Kidney (tissue), 14 donors: ENCODE measurements around the gene GOLT1A. TPM values are rescaled to one million over a fixed set of nuclear protein-coding genes. Genes with fewer than 3 reads are reported as not detected.

Experiments used
- DNase-seq, 5 donors: peaks; one replicate each; pipeline ENCODE4 v3.0.0-alpha.2; 2013 to 2020
- FAIRE-seq: peaks from 2 replicates; lab custom pipeline; 2012; peaks lifted over from hg19 to GRCh38; lab: Jason Lieb, UNC
- H3K27ac ChIP-seq, 2 donors: one replicate each; pipeline ENCODE4 v1.7.0; 2013; ENCODE audit warnings: low read depth in 2 of 2, low read length in 2 of 2, inconsistent platforms in 1 of 2
- H3K27me3 ChIP-seq: one replicate; pipeline ENCODE4 v1.7.1; 2013; ENCODE audit warnings: low read length, inconsistent platforms; ENCODE audit not compliant: control insufficient read depth, insufficient read depth
- H3K36me3 ChIP-seq, 3 donors: one replicate each; pipeline versions ENCODE4 v1.7.0 to v1.7.1; 2013; ENCODE audit warnings: low read length in 3 of 3, control low read depth in 1 of 3, inconsistent platforms in 1 of 3; ENCODE audit not compliant: insufficient read depth in 3 of 3, control insufficient read depth in 2 of 3
- H3K4me1 ChIP-seq, 3 donors: one replicate each; pipeline versions ENCODE4 v1.7.0 to v1.7.1; 2013; ENCODE audit warnings: low read length in 3 of 3, inconsistent platforms in 1 of 3, low read depth in 1 of 3; ENCODE audit not compliant: control insufficient read depth in 2 of 3, insufficient read depth in 2 of 3
- H3K4me3 ChIP-seq, 3 donors: one replicate each; pipeline versions ENCODE4 v1.7.0 to v1.8.1; 2013; ENCODE audit warnings: low read length in 3 of 3, control low read depth in 1 of 3, inconsistent platforms in 1 of 3
- H3K9ac ChIP-seq, 3 donors: one replicate each; pipeline versions ENCODE4 v1.7.0 to v1.7.1; 2013; ENCODE audit warnings: low read length in 3 of 3, control low read depth in 1 of 3, inconsistent platforms in 1 of 3
- H3K9me3 ChIP-seq, 3 donors: one replicate each; pipeline versions ENCODE4 v1.7.0 to v1.7.1; 2013; ENCODE audit warnings: low read length in 3 of 3, control low read depth in 1 of 3, inconsistent platforms in 1 of 3; ENCODE audit not compliant: control insufficient read depth in 2 of 3, insufficient read depth in 1 of 3
- CTCF ChIP-seq: IDR thresholded peaks from 3 replicates; pipeline ENCODE4 v1.5.1; 2012; ENCODE audit warnings: mild to moderate bottlenecking, moderate library complexity, borderline replicate concordance; ENCODE audit not compliant: insufficient read depth; ENCODE audit errors: extremely low read depth
- intact Hi-C: fragments of 100-400 bp; cut with DNase I; formaldehyde crosslinking; loops from one replicate; pipeline ENCODE4 v1.11.1; 2022
- polyA plus RNA-seq: library from polyadenylated mRNA; stranded (reverse); fragments of 350-450 nt; fragmentation: Illumina TruSeq; extraction: RNeasy Lipid Tissue Mini Kit (QIAGEN cat#74804); gene quantifications from one replicate; pipeline ENCODE4 v1.2.3, GENCODE V29; 2014; ENCODE audit warnings: low read depth, low replicate concordance; ENCODE audit not compliant: insufficient read depth
- total RNA-seq: library from RNA; stranded (reverse); fragmentation: NEBNext Ultra II Directional; extraction: Animal tissue kit (Norgen Biotek cat#: 25700); gene quantifications from one replicate; pipeline ENCODE4 v1.2.1, GENCODE V29; 2021
- donor health status: control.
- donor health status: control.
- donor health status: control.
- donor health status: control.
- donor health status: control.
- donor health status: DM: yes; HTN: yes; CAD: no.
- donor health status: Normal renal cell carcinoma (clear cell type).

GOLT1A gene
- total and polyA plus RNA-seq, 2 donors from 2014 or later, result 8.9 to 47.7 TPM

- DNase-seq, result peak; percentile 69 to 90 (median 77)
- Histone ChIP-seq H3K36me3 (peaks cover 0 to 46% (median 16%) of the 10 kb centered on the region in 3 donors), H3K27me3 (no peaks in the 10 kb centered on the region), H3K9me3 (no peaks in the 10 kb centered on the region), H3K4me1 (peaks cover 0 to 30% (median 25%) of the 10 kb centered on the region in 3 donors), H3K27ac (peak overlapping the region in 1 of 2 donors; percentile 32), H3K9ac (peak overlapping the region in 1 of 3 donors; percentile 14), H3K4me3 (no peak overlapping the region)
- intact Hi-C loops, result no loop called here
- FAIRE-seq, result no peak
- TF ChIP-seq CTCF, result peak; percentile 73
Observed at GRCh38 chr1:204258213-204259115, 44.7 kb upstream of the GOLT1A start.

- peaks cover 0 to 46% (median 19%) of the 10 kb centered on the region in 3 donors for H3K36me3 ChIP-seq
- DNase-seq (no peak), FAIRE-seq (no peak)
- peaks cover 0 to 26% (median 20%) of the 10 kb centered on the region in 3 donors for H3K4me1 ChIP-seq
- no peaks in the 10 kb centered on the region for H3K9me3 ChIP-seq
- TF ChIP-seq CTCF, result no peak
- no peak overlapping the region for H3K27ac ChIP-seq
- intact Hi-C loops, result no loop called here
- no peak overlapping the region for H3K4me3 ChIP-seq
- no peaks in the 10 kb centered on the region for H3K27me3 ChIP-seq
- H3K9ac ChIP-seq, result no peak overlapping the region
Observed at GRCh38 chr1:204257446-204257845, 43.7 kb upstream of the GOLT1A start.

- no peak overlapping the region for H3K27ac ChIP-seq
Observed at GRCh38 chr1:204256531-204256930, 42.7 kb upstream of the GOLT1A start.

More at GRCh38 chr1:204256531-204256930, 42.7 kb upstream of the GOLT1A start:
- Histone ChIP-seq H3K9me3 (no peaks in the 10 kb centered on the region), H3K4me1 (peaks cover 0 to 20% (median 19%) of the 10 kb centered on the region in 3 donors), H3K27me3 (no peaks in the 10 kb centered on the region), H3K9ac (no peak overlapping the region), H3K4me3 (no peak overlapping the region), H3K36me3 (peaks cover 0 to 38% (median 18%) of the 10 kb centered on the region in 3 donors)
- DNase-seq (no peak), FAIRE-seq (no peak)
- intact Hi-C loops, result no loop called here
- no peak for TF ChIP-seq CTCF
